Smooth muscle cell (in vitro differentiated cells): ENCODE results near the gene GBE1. TPM values are rescaled to one million over a fixed set of nuclear protein-coding genes. Genes with fewer than 3 reads are reported as not detected.
A peak's percentile ranks its signal among the peaks of the same experiment; 100 is the strongest.

Source experiments
- DNase-seq: peaks from one replicate; lab custom pipeline; 2025; ENCODE audit not compliant: unreplicated experiment; lab: John Stamatoyannopoulos, UW
- H2AFZ ChIP-seq: fragments of 200-600 bp; sonication (generic); 2 replicates; pipeline ENCODE4 v1.6.0; 2016; ENCODE audit warnings: antibody characterized with exemption, low read depth, mild to moderate bottlenecking
- H3F3A ChIP-seq: fragments of 200-600 bp; sonication (generic); 2 replicates; pipeline ENCODE4 v1.6.0; 2017; ENCODE audit warnings: antibody characterized with exemption, low read depth
- H3K27ac ChIP-seq: fragments of 200-600 bp; sonication (generic); 2 replicates; pipeline ENCODE4 v1.5.1; 2016; ENCODE audit warnings: low read depth, mild to moderate bottlenecking
- H3K27me3 ChIP-seq: fragments of 200-600 bp; sonication (generic); 2 replicates; pipeline ENCODE4 v1.6.1; 2016; ENCODE audit warnings: low read depth, mild to moderate bottlenecking
- H3K36me3 ChIP-seq: fragments of 200-600 bp; sonication (generic); 2 replicates; pipeline ENCODE4 v1.5.1; 2016; ENCODE audit warnings: low read depth
- H3K4me1 ChIP-seq: fragments of 200-600 bp; sonication (generic); 2 replicates; pipeline ENCODE4 v1.5.1; 2016; ENCODE audit warnings: low read depth
- H3K4me2 ChIP-seq: fragments of 200-600 bp; sonication (generic); 2 replicates; pipeline ENCODE4 v1.6.0; 2016; ENCODE audit warnings: mild to moderate bottlenecking
- H3K4me3 ChIP-seq: fragments of 200-600 bp; sonication (generic); 2 replicates; pipeline ENCODE4 v1.5.1; 2016; ENCODE audit warnings: mild to moderate bottlenecking
- H3K79me2 ChIP-seq: fragments of 200-600 bp; sonication (generic); 2 replicates; pipeline ENCODE4 v1.6.0; 2016; ENCODE audit warnings: low read depth, mild to moderate bottlenecking
- H3K9ac ChIP-seq: fragments of 200-600 bp; sonication (generic); 2 replicates; pipeline ENCODE4 v1.6.0; 2016; ENCODE audit warnings: low read depth
- H3K9me3 ChIP-seq: fragments of 200-600 bp; sonication (generic); replicated peaks from 2 replicates; pipeline ENCODE4 v1.5.1; 2016; ENCODE audit warnings: low read depth
- H4K20me1 ChIP-seq: fragments of 200-600 bp; sonication (generic); 2 replicates; pipeline ENCODE4 v1.6.0; 2016; ENCODE audit warnings: low read depth
- WGBS: methylation state at CpG from one replicate; pipeline ENCODE4 v1.1.7; 2016; ENCODE audit warnings: low lambda C conversion rate; 5-methylcytosine and 5-hydroxymethylcytosine counted together
- polyA plus RNA-seq: library from polyadenylated mRNA; unstranded; fragments of >200 nt; fragmentation: Nextera tagmentation; extraction: Ambion mirVana; gene quantifications from 2 replicates; pipeline ENCODE4 v1.2.1, GENCODE V29; 2016
- total RNA-seq: library from RNA; depleted of rRNA; stranded (reverse); fragments of >200 nt; gene quantifications from 2 replicates; pipeline ENCODE4 v1.2.3, GENCODE V29; 2014
- TF ChIP-seq, protein P1 (sequence below): fragments of 200-600 bp; sonication (generic); IDR thresholded peaks from 2 replicates; pipeline ENCODE4 v1.5.1; 2017; ENCODE audit warnings: borderline replicate concordance, mild to moderate bottlenecking, antibody characterized with exemption; ENCODE audit not compliant: insufficient read depth, poor library complexity, severe bottlenecking

GBE1 gene
- total and polyA plus RNA-seq, 2 experiments from 2014 or later: 23.4 to 50.8 TPM

DNA sequence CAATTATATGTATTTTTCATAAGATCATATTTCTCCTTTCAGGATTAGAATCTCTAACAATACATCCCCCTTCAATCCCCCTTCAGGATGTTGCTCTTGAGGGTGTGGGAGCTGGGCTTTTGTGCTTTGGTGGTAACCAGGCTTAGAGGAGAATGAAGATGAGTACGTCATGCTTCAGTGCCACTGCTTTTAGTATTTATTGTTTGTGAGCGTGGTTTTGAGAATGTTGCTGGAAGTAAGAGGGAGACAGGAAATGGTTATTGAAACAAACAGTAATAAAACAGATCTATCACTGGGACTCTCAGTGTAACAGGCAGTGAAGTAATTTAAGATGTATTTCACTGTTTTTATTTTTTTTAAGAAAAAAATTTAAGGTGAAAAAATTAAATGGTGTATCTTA is 35.3 kb downstream of the GBE1 start:
- TF ChIP-seq, protein P1, sequence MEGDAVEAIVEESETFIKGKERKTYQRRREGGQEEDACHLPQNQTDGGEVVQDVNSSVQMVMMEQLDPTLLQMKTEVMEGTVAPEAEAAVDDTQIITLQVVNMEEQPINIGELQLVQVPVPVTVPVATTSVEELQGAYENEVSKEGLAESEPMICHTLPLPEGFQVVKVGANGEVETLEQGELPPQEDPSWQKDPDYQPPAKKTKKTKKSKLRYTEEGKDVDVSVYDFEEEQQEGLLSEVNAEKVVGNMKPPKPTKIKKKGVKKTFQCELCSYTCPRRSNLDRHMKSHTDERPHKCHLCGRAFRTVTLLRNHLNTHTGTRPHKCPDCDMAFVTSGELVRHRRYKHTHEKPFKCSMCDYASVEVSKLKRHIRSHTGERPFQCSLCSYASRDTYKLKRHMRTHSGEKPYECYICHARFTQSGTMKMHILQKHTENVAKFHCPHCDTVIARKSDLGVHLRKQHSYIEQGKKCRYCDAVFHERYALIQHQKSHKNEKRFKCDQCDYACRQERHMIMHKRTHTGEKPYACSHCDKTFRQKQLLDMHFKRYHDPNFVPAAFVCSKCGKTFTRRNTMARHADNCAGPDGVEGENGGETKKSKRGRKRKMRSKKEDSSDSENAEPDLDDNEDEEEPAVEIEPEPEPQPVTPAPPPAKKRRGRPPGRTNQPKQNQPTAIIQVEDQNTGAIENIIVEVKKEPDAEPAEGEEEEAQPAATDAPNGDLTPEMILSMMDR: no peak
- no peaks in the 10 kb centered on the region for H3F3A ChIP-seq

DNA sequence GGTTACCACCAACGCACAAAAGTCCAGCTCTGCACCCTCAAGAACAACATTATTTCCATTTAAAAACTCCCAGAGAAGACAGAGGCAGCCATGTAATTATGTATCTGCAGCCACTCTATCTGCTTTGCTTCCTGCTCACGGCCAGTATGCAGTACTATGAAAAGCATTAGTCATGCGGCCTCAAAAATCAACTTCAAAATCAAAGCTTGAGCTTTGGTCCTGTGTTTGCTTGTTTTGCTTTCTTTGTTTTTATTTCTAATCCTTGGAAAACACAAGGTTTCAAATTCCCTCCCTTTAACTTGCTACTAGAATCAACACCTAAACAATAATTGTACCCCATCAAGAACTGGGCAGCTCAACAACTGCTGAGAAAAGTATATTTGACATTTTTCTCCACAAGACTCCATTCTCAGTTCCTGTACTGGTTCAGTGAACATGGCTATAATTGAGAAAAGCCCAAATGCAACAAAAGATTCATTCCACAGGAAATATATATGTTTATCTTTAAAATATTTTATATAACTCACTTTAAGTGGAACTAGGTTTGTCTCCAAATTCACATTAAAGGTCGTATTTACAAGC is 37.6 kb downstream of the GBE1 start:
- peak overlapping the region; percentile 94 for H2AFZ ChIP-seq

More for the DNA sequence above, 35.3 kb downstream of the GBE1 start:
- peaks cover 10% of the 10 kb centered on the region for H3K79me2 ChIP-seq
- H3K4me1 ChIP-seq: peaks cover 9% of the 10 kb centered on the region
- no peaks in the 10 kb centered on the region for H4K20me1 ChIP-seq
- no peaks in the 10 kb centered on the region for H3K27me3 ChIP-seq
- no peaks in the 10 kb centered on the region for H3K9me3 ChIP-seq
- H3K4me2 ChIP-seq: no peak overlapping the region
- no peak overlapping the region for H2AFZ ChIP-seq
- no peak overlapping the region for H3K9ac ChIP-seq
- H3K4me3 ChIP-seq: no peak overlapping the region
- H3K36me3 ChIP-seq: no peaks in the 10 kb centered on the region
- WGBS: 37% methylated on average over 2 of the region's 2 CpGs
- peak overlapping the region; percentile 30 for H3K27ac ChIP-seq
- no peak for DNase-seq

DNA sequence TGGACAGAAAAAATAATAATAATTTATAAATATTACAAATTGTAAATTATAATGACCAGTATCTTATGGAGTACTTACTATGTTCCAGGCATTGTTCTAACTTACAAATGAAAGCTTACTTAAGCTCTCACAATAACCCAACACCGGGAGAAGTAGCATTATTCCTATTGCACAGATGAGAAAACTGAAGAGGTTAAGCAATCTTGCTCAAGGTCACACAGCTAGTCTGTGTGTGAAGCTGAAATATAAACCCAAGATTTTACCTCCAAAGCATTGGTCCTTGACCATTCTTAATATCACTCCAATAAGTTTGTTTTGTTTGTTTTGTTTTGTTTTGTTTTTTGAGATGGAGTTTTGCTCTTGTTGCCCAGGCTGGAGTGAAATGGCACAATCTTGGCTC is 43.1 kb downstream of the GBE1 start:
- WGBS: 92% methylated on average over 1 of the region's 1 CpG
- peaks cover 9% of the 10 kb centered on the region for H3K79me2 ChIP-seq

More for the DNA sequence above, 37.6 kb downstream of the GBE1 start:
- peak overlapping the region; percentile 61 for H3K4me2 ChIP-seq
- peaks cover 19% of the 10 kb centered on the region for H3K79me2 ChIP-seq
- 40% methylated on average over 4 of the region's 4 CpGs for WGBS
- no peaks in the 10 kb centered on the region for H3F3A ChIP-seq
- no peaks in the 10 kb centered on the region for H3K9me3 ChIP-seq
- H3K27me3 ChIP-seq: no peaks in the 10 kb centered on the region
- no peak for DNase-seq
- no peaks in the 10 kb centered on the region for H3K36me3 ChIP-seq
- no peaks in the 10 kb centered on the region for H4K20me1 ChIP-seq
- TF ChIP-seq, protein P1: no peak
- H3K27ac ChIP-seq: peak overlapping the region; percentile 92
- peak overlapping the region; percentile 60 for H3K9ac ChIP-seq
- peaks cover 9% of the 10 kb centered on the region for H3K4me1 ChIP-seq
- peak overlapping the region; percentile 5 for H3K4me3 ChIP-seq

More for the DNA sequence above, 43.1 kb downstream of the GBE1 start:
- Histone ChIP-seq H3K27ac (no peak overlapping the region), H3K9me3 (no peaks in the 10 kb centered on the region), H3K4me1 (peaks cover under 1% of the 10 kb centered on the region), H3K27me3 (no peaks in the 10 kb centered on the region), H2AFZ (no peak overlapping the region), H4K20me1 (no peaks in the 10 kb centered on the region), H3F3A (no peaks in the 10 kb centered on the region), H3K9ac (no peak overlapping the region), H3K4me2 (no peak overlapping the region), H3K36me3 (no peaks in the 10 kb centered on the region), H3K4me3 (no peak overlapping the region)
- TF ChIP-seq, protein P1: no peak
- DNase-seq: no peak
